NOMO-1 (cell line): ENCODE results near the gene TUBA1B.
"Not testable (repeated sequence)": the region's sequence is repeated elsewhere in the genome, so short reads cannot be mapped to it uniquely, and the experiment has no call there.

Experiments used
- DNase-seq, 2 experiments: peaks; one replicate each; lab custom pipeline; 2025; ENCODE audit not compliant: unreplicated experiment in 2 of 2; lab: John Stamatoyannopoulos, UW

TUBA1B gene

GRCh38 chr12:49131051-49131893, at the start of gene TUBA1B:
Gene TUBA1B, minus strand, starts transcription at chr12:49131395. Its CDS starts 95 bp downstream, at chr12:49131300.
- peak; percentile 78 to 95 for DNase-seq

- DNase-seq: no peak
Measured at GRCh38 chr12:49174218-49174617, 43.0 kb upstream of the TUBA1B start.

DNA sequence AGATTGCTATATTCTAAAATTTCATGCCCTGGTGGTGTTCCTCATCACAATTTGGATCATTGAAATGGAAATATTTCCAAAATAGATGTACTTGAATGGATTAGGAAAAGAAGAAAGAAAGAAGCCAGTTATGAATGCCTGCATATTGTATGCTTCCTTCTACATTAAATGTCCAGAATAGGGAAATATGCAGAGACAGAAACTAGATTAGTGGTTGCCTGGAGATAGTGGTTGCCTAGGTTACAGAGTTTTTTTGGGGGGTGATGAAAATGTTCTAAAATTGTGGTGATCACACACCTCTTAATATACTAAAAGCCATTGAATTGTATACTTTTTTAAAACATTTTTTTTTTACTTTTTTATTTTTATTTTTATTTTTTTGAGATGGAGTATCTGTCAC, 39.7 kb upstream of the TUBA1B start:
- no peak for DNase-seq

DNA sequence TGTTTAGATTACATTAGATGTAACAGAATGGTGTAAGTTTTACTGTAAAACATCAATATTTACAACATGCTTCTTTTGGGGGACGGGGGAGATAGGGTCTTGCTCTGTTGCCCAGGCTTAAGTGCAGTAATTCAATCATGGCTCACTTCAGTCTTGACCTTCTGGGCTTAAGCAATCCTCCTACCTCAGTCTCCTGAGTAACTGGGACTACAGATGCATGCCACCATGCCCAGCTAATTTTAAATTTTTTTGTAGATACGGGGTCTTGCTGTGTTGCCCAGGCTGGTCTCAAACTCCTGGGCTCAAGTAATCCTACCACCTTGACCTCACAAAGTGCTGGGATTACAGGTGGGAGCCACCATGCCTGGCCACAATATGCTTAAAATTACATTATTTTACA, 33.9 kb upstream of the TUBA1B start:
- no peak for DNase-seq

- not testable (repeated sequence) for DNase-seq
Measured at GRCh38 chr12:49161901-49162300, 30.7 kb upstream of the TUBA1B start.

DNA sequence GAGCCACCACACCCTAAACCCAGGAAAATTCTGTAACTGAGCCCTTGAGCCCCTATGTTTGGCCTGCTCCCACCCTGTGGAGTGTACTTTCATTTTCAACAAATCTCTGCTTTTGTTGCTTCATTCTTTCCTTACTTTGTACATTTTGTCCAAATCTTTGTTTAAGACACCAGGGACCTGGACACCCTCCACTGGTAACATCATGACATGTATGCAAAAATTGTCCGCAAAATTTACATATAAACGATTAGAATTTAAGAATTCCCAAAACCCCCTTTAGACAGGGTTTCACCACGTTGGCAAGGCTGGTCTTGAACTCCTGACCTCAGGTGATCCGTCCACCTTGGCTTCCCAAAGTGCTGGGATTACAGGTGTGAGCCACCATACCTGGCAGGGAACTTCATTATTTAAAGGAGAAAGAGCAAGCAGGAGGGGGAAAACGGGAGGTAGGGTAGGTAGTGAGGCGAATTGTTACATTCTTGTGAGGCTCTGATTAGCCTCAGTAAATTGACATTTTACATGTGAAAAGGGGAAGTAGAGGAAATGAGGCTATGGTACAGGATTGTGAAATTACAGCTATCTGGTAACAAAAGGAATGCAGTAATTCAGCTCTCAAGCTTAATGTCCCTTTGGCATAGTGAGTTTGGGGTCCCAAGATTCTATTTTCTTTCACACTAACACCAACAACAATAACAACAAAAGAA, 30.0 kb upstream of the TUBA1B start:
- DNase-seq: peak; percentile 48 to 88

DNA sequence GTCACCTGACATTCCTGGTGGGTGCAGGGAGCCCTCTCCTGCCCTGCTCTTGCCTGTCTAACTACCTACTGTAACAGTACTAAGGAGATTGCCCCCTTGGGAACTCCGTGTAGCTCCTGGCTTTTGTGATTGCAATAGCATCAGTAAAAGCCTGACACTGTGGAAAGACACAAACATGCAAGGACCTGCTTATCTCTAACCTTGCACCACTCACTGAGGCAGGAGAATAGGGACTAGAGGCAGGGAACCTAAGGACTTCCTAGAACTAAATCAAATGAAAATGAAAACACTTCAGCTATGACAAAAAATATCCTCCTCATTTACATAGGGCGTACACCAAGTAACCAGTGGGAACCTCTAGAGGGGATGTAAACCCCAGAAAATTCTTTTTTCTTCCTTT, 29.2 kb upstream of the TUBA1B start:
- no peak for DNase-seq

DNA sequence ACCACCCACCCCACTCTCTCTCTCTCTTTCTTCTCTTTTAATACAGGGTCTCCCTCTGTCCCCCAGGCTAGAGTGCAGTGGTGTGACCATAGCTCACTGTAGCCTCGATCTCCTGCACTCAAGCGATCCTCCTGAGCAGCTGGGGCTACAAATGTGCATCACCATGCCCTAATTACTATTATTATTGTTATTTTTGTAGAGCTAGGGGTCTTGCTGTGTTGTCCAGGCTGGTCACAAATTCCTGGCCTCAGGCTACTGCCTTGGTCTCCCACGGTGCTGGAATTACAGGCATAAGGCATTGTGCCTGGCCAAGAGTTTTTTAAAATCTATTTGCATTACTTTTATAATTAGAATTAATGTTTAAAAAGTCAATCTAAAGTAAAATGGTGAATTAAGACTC, 23.0 kb upstream of the TUBA1B start:
- no peak for DNase-seq

DNA sequence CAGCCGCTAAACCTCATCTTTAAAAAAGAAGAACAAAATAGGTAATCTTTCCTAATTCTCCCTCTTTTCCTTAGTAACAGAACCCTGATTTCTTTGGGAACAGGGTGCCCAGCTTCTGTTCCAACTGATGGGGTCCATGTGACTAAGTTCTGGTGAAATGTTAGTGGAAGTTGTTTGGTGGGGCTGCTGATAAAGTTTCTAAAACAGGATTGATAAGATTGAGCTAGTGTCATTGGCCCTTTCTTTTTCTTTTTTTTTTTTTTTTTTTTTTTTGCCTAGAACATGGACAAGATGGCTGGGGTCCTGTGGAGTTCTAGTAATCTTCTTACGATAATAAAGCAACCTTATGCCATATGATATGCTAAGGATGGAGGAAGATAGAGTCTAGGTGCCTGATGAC, 16.2 kb upstream of the TUBA1B start:
- no peak for DNase-seq

GRCh38 chr12:49146406-49146805, 15.2 kb upstream of the TUBA1B start:
- DNase-seq: no peak

GRCh38 chr12:49144384-49144783, 13.2 kb upstream of the TUBA1B start:
- DNase-seq: no peak

DNA sequence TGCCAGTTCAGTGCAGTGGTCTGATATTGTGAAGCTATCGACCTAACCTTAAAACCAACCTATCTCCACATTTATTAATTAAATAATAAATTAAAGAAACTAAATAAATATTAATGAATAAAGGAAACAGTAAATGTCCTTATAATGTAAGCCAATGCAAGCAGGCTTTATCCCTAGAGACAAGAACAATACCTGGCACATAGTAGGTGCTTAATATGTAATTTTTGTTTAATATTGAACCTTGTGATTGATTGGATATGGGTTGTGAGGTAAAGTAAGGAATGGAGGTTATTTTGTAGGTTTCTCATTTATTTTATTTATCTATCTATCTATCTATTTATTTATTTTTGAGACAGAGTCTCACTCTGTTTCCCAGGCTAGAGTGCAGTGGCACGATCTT, 7.8 kb upstream of the TUBA1B start:
- DNase-seq: no peak

DNA sequence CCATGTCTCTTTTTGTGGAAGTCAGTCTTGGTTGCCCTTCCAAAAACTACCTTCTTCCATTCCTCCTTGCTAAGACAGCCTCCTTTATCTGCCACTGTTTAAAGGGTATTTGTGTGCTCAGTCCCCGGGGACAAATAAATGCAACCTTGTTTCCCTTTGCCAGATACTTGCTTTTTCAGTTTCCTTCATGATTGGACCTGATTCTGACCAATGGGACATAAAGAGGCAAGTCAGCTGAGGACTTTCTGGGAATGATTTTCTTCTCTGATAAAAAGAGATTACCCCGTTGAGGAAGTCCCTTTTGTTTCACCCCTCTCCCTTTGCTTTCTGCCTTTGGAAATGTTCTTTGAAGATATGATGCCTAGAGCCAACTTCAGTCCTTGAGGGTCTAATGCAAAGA, 7.4 kb upstream of the TUBA1B start:
- DNase-seq: no peak

DNA sequence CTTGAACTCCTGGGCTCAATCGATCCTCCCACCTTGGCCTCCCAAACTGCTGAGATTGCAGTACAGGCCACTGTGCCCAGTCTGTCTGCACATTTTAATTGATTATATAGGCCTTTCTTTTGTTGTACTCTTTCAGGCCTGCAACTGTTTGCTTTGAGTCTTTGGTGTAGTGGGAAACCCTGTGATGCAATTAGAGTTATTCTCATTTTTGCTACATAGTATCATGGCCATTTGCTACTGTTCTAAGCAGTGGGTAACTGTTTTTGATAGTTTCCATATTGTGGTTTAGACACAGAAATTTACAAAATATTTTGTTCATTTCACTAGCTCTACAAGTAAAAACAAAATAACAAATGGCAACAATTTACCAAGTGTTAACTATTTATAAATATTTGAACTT, 6.3 kb upstream of the TUBA1B start:
- DNase-seq: no peak

- DNase-seq: not testable (repeated sequence)
Measured at GRCh38 chr12:49136997-49137396, 5.8 kb upstream of the TUBA1B start.

- DNase-seq: no peak
Measured at GRCh38 chr12:49133590-49133989, 2.4 kb upstream of the TUBA1B start.

DNA sequence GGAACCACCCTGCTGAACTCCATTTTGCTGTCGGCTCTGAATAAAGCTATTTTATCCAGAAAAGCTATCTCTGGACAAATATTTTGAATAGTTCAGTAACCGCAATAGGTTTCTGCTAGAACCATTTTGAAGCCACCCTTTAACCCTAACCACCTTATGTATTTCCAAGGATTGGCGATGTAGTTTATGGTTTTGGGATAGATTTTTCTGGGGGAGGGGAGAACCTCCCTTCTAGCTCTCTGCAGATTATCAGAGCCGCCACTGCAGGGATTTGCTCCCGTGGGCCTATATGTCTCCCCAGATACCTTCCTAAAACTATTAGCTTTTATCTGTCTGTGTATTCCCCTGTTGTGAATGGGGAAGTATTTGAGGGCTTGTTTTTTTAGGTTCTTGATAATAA, 1.8 kb upstream of the TUBA1B start:
- peak in 1 of 2 experiments; percentile 24 for DNase-seq

DNA sequence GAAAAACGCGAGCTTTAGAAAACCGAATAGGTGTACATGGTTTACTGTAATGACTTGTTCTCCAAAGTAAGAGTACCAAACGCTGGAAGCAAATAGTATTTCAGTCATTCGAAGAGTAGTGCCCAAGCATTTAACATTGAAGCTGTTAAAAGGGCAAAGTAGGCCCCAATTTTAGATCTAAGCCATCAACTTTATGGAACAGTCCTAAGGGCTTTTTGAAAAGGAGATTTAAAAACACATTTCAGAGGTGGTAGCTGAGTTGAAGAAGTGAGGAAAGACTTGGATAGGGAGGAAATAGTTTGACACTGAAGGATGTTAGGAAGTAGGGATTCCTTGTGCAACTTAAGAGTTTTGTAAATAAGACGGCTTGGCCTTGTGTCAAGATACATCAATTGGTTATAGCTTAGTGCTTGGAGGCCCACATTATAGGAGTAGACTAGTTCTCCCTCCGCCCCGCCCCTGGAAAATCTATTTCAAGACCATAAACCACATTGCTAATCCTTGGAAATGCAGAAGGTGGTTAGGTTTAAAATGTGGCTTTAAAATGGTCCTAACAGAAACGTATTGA, 783 bp upstream of the TUBA1B start:
- peak in 1 of 2 experiments; percentile 68 for DNase-seq

DNA sequence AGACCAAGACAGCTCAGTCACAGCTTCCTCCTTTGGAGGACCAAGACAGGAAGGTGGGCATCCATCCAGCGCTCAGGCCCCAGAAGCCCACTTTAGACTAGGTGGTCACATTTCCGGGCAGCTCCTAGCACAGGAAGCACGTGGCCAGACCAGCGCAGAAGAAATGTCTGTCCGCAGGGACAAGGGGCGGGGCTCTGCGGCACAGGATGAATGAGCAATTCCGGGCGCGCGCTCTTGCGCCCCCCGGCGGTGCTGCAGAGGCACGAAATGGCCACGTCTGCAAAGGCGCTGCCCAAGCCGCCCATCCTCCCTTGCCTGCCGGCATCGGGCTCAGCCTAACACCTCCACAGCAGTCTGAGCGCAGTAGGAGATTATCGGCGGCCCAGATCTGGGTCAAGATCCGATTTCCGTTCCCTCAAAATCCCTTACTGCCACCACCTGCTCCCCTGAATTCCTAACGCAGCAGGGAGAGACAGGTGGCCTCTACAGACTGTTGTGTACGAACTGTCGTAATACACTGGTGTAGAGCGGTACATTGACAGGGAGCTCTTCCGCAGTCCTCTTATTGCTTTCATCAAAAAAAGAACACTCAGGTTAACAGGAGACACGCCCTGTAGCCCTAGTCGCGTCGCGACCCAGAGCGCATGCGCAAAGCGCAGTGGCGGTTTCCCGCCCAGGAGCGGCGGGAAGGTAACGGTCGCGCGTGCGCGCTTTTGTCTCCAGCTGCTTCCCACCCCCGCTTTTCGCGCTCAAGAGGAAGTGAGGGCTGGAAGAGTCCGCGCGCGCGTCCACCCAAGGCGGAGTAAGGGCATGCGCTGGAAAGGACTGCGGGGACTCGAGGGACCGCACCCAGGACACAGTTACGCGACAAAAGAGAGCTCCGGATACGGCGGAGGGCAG, 794 bp downstream of the TUBA1B start:
- peak; percentile 89 to 94 for DNase-seq

- no peak for DNase-seq
Measured at GRCh38 chr12:49129332-49130150, 1.7 kb downstream of the TUBA1B start.
